ENCODE results near the gene ZCCHC24. TPM values are rescaled to one million over a fixed set of nuclear protein-coding genes. Genes with fewer than 3 reads are reported as not detected.

Gene ZCCHC24
- total RNA-seq, 4 donors from 2014 or later: 37.6 to 75.7 (median 48.7) TPM

DNA sequence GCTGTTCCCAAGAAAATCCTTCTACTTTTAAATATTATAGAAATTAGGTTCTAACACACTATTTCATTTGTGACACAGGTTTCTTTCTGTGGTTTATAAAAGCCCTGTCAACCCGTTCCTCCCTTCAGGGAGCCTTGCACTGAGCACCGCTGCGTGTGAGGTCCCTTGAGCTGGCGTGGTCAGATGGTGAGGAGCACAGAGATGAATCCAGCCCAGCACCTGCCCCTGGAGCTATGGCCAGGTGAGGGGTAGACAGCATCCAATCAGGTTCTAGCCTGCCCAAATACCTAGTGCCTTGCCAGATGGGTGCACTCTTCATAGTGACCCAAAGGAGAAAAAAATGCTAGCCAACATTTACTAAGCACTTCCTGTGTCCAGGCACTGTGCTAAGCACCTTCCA lies 15.7 kb downstream of the ZCCHC24 start:
- TF ChIP-seq, protein P1, sequence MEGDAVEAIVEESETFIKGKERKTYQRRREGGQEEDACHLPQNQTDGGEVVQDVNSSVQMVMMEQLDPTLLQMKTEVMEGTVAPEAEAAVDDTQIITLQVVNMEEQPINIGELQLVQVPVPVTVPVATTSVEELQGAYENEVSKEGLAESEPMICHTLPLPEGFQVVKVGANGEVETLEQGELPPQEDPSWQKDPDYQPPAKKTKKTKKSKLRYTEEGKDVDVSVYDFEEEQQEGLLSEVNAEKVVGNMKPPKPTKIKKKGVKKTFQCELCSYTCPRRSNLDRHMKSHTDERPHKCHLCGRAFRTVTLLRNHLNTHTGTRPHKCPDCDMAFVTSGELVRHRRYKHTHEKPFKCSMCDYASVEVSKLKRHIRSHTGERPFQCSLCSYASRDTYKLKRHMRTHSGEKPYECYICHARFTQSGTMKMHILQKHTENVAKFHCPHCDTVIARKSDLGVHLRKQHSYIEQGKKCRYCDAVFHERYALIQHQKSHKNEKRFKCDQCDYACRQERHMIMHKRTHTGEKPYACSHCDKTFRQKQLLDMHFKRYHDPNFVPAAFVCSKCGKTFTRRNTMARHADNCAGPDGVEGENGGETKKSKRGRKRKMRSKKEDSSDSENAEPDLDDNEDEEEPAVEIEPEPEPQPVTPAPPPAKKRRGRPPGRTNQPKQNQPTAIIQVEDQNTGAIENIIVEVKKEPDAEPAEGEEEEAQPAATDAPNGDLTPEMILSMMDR (IDR thresholded peaks at IDR 0.05; ENCODE audit: low read depth): no peak

- TF ChIP-seq, protein P1 (IDR thresholded peaks at IDR 0.05; ENCODE audit: low read depth): no peak
Measured at GRCh38 chr10:79427965-79428364, 17.5 kb downstream of the ZCCHC24 start.

DNA sequence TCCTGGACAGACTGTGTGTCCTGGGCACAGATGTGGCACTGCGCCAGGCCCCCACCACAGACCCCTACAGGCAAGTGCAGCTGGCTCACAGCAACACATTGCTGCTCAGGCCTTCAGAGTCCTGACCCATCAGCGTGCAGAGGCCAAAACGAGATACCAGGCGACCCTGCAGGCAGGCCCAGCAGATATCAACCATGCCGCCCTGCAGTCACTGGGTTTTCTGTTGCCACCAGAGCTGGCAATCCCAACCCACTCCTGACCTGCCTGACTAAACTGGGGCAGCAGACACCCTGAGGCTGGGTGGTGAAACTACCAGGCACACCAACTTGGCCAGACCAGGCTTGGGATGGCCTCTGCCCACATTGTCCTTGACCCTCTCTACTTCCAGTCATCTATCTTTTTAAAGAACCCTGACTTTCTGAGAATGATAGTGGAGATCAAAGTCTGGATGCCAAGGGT lies 20.3 kb downstream of the ZCCHC24 start:
- TF ChIP-seq, protein P1 (IDR thresholded peaks at IDR 0.05; ENCODE audit: low read depth): no peak

DNA sequence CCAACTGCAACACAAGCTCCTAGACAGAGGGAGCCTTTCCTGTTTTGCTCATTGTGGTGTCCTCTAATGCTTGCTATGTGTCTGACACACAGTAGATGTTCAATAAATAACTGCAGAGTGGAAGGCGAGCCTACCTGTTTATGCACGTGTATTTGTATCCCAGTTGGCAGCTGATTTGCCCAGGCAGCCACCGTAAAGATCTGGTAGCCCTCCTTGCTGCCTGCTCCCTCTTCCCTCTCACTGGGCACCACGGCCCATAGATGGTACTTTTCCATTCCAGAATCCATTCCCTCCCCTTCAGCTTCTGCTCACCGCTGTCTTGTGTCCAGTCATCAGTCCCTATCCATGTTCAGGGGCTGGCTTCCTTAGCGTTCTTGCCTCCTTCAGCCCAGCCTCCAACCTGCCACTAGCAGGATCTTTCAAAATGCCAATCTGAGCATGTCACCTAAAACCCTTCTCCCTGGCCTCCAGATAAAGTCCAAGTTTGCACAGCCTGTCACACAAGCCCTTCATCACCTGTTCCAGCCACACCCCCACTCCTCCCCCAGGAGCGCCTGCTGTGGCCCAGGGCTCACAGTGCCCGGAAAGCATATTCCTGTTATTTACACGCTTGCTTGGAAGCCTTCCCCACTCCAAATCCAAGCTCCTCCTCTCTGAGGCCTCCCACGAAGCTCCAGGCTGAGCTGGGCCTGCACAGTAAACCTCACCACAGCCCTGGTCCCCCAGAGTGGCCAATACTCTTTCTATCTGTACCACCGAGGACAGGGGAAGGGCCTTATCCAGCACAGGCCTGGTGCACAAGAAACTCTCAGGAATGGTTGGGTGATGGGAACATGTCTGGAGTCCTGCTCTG lies 21.0 kb downstream of the ZCCHC24 start:
- TF ChIP-seq, protein P1 (IDR thresholded peaks at IDR 0.05; ENCODE audit: low read depth): no peak

GRCh38 chr10:79422178-79422892 lies 23.1 kb downstream of the ZCCHC24 start:
- TF ChIP-seq, protein P1 (IDR thresholded peaks at IDR 0.05; ENCODE audit: low read depth): no peak

GRCh38 chr10:79420974-79421688 lies 24.3 kb downstream of the ZCCHC24 start:
- TF ChIP-seq, protein P1 (IDR thresholded peaks at IDR 0.05; ENCODE audit: low read depth): no peak
